ENCODE results near the gene SLC48A1.

SLC48A1 gene

DNA sequence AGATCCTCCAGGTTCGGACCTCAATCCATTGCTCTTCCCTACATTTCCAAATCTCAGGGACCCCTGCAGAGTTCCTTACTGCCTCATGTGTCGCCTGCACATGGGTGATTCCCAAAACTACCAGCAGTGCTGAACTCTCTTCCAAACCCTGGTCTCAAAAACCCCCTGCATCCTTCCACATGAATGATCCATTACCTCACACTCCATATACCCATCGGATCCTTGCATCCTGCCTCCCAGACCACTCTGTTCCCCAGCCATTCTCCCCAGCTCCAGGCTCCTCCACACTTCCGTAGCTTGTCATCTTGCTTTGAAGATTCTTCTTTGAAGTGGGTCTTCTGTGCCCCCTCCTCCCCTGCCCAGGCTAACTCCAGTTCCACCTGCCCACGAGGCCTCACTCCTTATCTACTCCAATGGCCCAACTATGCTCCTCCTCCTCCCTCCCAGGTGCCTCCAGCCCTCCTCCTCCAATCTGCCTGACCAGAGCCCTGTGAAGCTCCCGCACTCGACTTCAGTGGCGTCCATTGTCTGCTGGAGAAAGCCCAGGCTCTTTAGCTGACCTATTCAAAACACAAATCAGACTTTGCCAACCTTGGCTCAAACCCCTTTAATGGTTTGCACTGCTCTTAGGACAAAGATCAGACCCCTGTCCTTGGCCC, 28.1 kb upstream of the SLC48A1 start:
- DNase-seq: no peak

DNA sequence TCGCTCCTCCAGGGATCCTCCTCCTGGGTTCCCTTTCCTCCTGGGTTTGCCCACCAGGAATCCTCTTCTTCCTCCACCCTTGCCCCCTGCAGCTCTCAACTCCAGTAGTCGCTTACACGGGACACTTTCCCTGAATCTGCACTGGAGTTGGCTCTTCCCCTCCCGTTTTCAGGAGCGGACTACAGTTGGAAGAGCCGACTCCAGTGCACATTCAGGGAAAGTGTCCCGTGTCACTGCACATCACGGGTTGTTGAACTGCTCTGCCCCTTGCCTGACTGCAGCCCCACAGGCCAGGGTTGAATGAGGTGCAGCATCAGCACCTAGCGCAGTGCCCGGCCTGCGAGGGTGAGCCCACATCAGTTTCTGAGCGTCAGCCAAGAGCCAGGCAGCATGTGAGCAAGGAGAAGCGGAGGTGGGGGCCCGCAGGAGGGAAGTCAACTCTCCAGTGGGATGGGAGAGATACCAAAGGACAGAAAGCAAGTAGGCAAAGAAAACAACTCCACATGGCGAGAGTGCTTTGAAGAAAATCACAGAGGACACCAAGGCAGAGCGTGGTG, 27.5 kb upstream of the SLC48A1 start:
- DNase-seq: no peak

- DNase-seq: no peak
Measured at GRCh38 chr12:47746073-47746472, 27.0 kb upstream of the SLC48A1 start.

- DNase-seq: no peak
Measured at GRCh38 chr12:47746523-47746922, 26.5 kb upstream of the SLC48A1 start.

GRCh38 chr12:47747126-47747525, 25.9 kb upstream of the SLC48A1 start:
- DNase-seq: no peak

DNA sequence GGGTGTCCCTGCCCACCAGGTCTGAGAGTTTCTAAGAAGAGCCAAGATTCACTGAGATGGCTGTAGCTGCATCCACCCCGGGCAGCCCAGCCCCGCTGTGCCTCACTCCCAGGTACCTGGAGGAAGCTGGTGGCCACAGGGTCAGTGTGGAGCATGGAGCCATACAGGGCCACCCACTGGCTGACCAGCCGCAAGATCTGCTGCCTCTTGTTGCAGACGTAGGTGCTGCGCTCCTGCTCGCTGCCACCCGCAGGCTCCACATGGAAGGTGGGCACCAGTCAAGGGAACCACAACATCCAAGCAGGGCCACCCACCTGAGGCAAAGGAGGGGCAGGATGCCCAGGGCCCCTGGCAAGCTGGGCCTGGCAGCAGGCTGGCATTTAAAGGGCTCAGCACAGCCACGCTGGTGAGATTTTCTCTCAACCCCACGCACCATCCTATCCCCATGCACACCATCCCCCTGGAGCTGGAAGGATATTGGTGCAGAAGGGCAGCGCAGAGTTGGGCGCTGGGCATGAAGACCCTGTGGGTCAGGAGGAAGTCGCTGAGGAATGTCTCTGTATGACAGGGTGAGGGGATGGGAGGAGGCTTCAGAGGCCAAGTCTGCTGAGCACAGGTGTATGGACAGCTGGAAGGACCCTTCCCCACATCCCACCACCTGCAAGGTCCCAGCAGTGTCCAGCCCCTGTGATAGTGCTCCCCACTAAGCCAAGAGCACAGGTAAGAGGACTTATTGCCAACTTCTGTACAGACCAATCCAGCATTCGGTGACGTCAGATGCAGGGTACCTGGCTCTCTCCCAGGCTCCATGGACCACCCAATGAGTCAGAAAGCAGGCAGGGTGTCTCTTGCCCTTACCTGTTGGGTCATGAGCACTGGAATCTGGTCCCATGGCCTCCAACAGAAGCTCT, 25.2 kb upstream of the SLC48A1 start:
- DNase-seq: no peak

GRCh38 chr12:47748507-47748828, 24.6 kb upstream of the SLC48A1 start:
- DNase-seq: no peak

GRCh38 chr12:47748899-47749298, 24.1 kb upstream of the SLC48A1 start:
- DNase-seq: no peak

DNA sequence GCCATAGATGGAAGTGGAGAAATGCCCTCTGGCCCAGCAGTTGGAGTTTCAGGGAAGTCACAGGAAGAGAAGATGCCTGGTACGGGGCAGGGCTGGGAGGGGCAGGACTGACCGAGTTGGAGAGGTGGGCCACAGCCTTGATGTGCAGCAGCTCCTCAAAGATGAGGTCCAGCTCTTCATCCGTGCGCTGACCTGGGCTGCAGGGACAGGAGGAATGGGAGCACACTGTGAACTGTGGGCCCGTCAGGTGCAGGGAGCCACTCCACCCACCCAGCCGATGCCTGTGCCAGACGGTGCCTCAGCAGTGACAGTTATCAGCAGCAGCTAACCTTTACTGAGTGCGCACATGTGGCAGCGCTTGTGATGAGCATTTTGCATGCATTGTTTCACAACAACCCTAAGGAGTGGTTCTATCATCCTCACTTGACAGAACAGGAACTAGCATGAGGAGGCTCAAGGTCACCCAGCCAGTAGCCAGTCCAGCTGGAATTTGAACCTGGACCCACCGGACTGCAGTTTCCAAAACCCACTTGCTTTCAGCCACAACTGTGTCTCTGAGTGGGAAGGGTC, 22.7 kb upstream of the SLC48A1 start:
- no peak for DNase-seq

- no peak for DNase-seq
Measured at GRCh38 chr12:47750916-47751470, 22.0 kb upstream of the SLC48A1 start.

GRCh38 chr12:47751561-47751960, 21.5 kb upstream of the SLC48A1 start:
- no peak for DNase-seq

- DNase-seq: no peak
Measured at GRCh38 chr12:47752121-47752520, 20.9 kb upstream of the SLC48A1 start.

DNA sequence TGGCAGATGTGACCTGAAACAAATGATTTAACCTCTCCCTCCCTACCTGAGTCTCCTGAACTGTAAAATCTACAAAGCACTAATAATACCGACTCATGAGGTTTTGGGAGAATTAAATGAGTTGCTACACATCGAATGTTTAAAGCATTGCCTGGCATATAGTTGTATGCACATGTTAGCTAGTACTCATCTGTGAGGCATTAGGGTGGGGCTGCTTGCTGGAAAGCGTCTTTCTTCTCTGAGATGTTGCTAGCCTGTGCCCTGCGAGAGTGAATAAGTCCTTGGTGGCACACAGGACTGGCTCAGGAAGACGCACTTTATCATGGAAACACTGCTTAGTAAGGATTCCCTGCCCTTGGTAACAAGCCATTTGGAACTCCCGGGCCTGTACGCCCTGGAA, 20.5 kb upstream of the SLC48A1 start:
- no peak for DNase-seq

- DNase-seq: no peak
Measured at GRCh38 chr12:47753021-47754001, 19.7 kb upstream of the SLC48A1 start.

DNA sequence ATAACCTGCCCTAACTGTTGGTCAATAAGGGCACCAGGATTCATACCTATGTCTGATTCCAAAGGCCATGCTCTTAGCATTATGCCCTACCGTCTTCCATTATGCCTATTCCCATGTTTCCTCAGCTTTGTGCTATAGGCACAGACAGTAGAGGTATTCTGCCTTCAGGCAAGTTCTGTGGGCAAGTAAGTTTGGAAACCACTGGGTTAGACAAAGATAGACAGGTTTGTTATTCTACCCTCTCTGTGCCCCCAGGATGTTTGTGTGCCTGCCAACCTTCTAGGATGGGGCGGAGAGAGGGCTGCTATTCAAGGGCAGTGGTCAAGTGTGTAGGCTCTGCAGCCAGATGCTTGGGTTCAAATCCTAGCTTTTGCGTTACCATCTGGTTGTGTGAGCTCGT, 18.9 kb upstream of the SLC48A1 start:
- DNase-seq: no peak

DNA sequence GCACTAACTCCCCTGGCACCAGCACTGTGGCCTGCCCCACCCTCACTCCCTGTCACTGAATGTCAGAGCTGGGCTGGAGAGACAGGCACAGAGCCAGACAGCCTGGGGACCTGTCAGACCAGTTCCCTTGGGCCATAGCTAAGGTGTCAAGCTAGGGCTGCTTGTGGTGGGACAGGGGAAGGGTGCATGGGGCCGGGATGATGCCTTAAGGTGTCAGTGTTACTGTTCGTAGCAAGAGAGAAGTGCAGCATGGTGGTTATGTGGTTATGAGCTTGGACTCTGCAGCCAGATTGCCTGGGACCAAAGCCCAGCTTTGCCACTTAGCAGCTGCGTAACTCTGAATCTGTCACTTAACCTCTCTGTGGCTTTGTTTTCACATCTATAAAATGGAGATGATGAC, 18.2 kb upstream of the SLC48A1 start:
- DNase-seq: no peak

- no peak for DNase-seq
Measured at GRCh38 chr12:47755655-47756562, 17.1 kb upstream of the SLC48A1 start.

DNA sequence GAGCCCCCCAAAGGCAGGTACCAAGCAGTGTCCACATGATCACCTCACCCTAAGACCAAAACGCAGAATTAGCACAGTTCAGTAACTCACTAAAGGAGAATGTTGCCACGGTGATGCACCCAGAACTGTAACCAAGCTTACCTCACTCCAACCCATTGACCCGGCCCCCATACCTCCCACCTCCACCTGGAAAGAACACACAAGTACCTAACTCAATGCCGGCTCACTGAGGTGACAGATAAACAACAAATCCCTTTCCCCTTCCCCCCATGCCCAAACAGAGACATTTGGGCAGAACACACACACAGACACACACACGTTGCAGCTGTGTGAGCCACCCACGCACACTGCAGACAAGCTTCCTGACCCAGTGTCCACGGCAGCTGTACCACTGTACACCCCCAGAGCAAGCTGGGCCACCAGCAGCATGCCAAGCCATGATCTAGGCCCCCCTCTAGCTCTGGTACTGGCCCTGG, 15.6 kb upstream of the SLC48A1 start:
- DNase-seq: no peak

DNA sequence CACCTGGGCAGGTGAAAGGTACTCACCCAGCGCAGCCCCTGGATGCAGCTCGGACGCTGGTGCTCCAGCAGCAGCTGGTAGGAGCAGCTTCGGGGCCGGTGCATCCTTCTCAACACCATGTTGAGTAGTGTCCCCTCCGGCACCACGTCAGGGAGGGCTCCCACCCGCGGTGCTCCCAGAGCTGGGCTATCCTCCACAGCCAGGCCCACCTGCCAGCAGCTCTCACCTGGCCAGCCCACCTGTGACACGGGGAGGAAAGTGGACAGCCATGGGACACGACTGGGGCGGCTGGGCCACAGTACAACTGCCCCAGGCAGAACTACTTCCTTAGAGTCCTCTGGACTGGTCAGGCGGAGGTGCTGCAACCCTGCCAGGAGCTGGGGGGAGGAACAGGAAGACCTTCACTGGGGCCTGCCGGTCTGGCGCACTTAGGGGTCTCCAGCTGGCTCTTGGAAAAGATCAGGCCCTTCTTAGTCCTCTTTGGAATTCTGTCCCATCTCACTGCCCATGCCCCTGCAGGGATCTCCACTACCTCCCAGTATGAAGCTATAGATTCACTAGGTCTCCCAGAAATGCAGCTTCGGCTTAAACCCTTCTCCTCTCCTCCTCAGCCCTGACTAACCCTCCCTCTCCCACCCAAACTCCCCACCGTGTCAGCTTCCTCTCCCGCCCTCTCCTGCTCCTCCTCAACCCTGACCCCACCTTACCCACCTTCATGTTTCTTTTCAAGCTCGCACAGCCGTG, 15.0 kb upstream of the SLC48A1 start:
- no peak for DNase-seq

- no peak for DNase-seq
Measured at GRCh38 chr12:47758584-47758833, 14.5 kb upstream of the SLC48A1 start.
